ENCODE data around the gene SPOCK2.

SPOCK2 gene

GRCh38 chr10:72026278-72027111 lies 61.9 kb downstream of the SPOCK2 start:
- no peak for DNase-seq

DNA sequence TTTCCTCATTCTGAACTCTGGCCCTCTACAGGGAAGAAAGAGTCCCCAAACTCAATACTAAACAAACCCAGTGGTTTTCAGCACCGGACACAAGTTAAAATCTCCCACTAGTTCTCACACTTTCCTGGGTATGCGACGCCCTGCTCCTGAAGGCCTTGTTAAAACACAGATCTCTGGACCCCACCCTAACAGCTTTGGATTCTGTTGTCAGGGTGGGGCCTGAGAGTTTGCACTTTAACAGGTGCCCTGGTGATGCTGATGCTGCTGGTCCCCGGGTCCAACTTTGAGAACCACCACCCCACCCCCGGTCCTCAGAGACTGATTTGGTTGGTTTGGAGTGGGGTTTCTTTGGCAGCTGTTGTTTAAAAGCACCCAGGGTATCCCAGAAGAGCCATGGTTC lies 62.5 kb downstream of the SPOCK2 start:
- no peak for DNase-seq

DNA sequence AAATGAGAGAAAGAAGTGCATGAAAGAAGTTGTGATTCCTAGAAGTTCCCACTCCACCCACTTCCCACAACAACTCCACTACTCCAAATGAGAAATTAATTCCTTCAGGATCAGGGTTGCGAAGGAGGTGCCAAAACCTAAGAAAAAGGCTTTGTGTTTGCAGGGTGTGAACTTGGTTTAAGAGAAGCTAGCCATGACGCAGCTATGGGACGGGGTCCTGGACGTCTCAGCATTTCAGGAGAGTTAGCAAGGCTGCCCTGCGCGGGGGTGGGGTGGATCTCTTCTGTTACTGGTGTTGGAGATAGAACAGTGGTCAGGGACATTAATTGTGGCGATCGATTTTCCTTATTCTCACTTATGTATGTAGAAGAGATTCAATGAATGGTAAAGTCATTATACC lies 63.0 kb downstream of the SPOCK2 start:
- no peak for DNase-seq

DNA sequence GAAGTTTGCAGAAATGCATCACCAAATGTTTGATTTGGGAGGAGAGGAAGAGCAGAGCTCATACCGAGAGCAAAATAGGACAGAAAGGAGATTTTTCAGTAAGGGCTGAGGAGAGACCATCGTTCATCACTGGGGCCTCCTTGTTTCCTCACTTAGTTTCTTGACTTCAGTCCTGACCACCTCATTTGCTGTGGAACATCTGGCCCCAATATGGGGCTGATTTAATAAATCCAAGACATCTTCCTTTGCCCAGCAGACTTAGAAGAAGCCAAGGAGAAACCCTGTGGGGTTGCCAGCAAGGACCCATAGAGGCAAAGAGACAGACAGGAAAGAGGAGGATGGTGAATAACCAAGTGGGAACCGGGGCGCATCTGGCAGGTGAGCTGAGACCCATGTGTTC lies 63.8 kb downstream of the SPOCK2 start:
- DNase-seq, result no peak

GRCh38 chr10:72022228-72022627 lies 66.1 kb downstream of the SPOCK2 start:
- no peak for DNase-seq

- no peak for DNase-seq
These were observed 67.2 kb downstream of the SPOCK2 start for GRCh38 chr10:72020914-72021809.

DNA sequence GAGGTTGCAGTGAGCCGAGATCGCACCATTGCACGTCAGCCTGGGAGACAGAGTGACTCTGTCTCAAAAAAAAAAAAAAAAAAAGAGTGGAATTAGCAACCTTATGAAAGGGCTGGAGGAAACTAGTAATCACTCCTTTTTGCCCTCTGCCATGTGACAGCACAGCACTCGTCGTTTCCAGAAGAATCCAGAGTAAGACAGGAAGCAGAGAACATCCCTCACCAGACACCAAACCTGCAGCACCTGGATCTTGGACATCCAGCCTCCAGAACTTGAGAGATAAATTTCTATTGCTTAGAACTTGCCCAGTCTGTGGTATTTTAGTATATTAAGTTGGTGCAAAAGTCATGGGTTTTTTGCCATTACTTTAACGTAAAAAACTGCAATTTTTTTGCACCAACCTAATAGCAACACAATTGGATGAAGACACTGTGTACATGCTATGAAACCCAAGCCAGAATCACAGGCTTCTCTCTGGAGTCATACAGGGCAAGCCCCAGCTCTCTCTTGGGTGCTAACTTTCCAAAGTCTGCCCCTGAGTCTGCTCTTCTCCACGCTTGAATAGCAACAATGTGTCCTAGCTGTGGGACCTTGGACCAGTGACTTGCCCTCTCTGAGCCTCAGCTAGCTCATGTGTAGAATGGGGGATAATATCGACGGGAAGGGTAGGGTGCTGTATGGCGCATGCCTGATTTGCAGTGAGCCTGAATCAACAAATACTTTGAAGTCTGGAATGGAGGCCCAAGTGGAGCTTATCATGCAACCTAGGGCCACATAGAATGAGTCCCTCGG lies 69.1 kb downstream of the SPOCK2 start:
- no peak for DNase-seq

DNA sequence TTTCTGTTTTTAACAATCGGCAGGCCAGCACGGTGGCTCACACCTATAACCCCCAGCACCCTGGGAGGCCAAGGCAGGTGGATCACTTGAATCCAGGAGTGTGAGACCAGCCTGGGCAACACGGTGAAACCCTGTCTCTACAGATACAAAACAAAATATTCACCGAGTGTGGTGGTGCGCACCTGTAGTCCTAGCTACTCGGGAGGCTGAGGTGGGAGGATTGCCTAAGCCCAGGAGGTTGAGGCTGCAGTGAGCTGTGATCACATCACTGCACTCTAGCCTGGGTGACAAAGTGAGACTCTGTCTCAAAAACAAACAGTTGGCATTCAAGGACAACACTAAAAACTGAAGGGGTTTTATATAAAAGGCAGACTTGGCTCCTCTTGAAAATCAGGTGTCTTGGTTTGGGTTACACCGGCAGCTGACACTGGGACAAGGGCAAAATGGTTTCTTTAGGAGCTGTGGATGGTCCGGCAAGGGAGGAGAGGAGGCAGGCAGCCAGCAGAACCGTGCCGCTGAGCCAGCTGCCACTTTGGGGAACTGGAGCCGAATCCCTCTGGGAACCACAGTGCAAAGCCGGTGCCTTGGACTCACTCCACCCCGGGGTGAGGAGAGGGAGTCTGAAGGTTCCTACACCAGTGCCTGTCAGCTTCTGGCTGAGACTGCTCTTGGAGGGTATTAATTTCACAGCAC lies 71.6 kb downstream of the SPOCK2 start:
- DNase-seq, result no peak

DNA sequence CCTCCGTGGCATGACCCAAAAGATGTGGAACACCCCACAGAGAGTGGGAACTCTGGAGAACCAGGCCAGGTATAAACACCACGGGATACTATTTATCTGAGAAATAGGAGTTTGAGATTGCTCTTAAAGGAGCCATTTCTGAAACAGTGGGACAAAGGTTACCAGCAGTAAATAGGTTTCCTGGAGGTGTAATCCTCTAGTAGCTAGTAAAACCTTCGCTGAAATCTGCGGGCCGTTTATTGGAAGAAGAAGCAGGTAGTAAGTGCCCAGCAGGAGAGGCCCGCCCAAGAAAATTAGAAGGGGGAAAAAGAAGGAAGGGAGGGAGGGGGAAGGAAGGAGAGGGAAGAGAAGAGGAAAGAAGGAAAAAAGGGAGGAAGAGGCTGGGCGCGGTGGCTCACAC lies 72.5 kb downstream of the SPOCK2 start:
- DNase-seq, result no peak

GRCh38 chr10:72014785-72015480 lies 73.4 kb downstream of the SPOCK2 start:
- DNase-seq, result no peak

GRCh38 chr10:72014197-72014596 lies 74.2 kb downstream of the SPOCK2 start:
- DNase-seq, result no peak

- DNase-seq, result no peak
These were observed 75.0 kb downstream of the SPOCK2 start for GRCh38 chr10:72013202-72013945.

GRCh38 chr10:72012796-72013195 lies 75.6 kb downstream of the SPOCK2 start:
- no peak for DNase-seq

GRCh38 chr10:72011976-72012512 lies 76.3 kb downstream of the SPOCK2 start:
- DNase-seq, result no peak

- no peak for DNase-seq
These were observed 76.9 kb downstream of the SPOCK2 start for GRCh38 chr10:72011468-72011867.

DNA sequence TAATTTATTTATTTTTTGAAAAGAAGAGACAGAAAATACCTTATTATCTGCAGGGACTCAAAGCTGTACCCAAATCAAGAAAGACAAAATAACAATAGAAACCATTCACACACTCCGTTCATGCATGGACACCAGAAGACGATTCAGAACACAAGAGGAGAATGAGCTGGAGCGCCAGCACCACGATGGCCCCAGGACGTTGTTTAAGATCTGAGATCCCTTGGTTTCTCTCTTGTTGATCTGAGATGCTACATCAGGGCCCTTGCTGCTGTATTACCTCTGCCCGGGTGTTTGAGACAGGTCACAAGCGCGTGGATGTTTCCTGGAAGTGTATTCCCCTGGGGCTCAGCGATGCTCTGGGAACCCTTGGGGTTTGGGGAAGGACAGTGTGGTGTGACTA lies 77.3 kb downstream of the SPOCK2 start:
- DNase-seq, result no peak

DNA sequence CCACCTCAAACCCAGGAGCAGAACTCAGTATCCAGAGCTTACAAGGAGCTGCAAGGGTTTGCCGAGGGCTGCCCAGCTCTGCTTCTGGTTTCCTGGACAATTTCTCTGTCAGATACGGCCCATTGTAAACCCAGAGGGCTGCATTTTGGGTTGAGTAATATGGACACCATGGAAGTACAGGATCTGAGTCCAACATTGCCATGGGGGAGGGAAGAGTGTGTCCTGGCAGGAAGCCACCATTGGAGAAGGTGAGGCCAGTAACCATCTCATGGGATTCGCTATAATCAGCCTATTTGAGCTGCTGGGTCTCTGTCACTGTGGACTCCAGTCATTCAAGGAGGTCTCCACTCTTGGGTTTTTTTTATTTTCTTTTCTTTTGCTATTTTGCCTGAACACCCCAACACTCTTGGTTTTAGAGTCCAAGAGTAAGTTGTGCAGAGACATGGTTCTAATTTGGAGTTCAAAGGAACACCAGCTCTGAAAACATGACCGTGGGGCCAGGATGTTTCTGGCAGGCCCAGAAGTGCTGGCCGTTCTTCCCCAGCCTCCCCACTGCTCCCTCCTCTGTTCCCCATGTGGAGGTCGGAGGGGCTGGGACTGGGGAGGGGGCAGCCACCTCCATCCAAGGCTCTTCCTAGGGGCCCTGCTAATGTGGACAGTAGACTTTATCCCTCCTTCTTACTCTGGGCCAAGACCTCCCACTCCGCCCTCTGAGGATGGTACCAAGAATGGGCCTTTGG lies 77.9 kb downstream of the SPOCK2 start:
- DNase-seq, result no peak

GRCh38 chr10:72009425-72010081 lies 78.8 kb downstream of the SPOCK2 start:
- no peak for DNase-seq

DNA sequence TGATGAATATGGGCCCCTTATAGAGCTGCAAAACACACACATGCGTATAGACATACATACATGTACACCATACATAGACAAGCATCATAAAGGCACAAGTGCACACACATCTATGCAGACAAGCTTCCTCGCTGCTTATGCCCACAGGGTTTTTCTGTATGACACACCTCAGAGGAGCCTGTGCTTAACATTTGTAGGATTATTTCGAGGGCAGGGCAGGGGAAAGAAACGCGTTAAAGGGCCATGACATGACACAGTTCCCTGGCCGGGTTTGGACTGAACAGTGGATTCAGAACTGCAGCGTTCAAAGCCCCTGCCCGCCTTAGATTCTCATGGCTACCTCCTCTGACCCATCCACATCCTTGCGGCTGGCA lies 79.3 kb downstream of the SPOCK2 start:
- DNase-seq, result no peak
